DND-41 (cell line): ENCODE results near the gene EPHB1.

Source experiments
- ATAC-seq: fragments of 200-7000 bp; cut with Tn5 transposase; 3 replicates; pipeline ENCODE4 v1.9.1; 2021; ENCODE audit warnings: low read depth; ENCODE audit not compliant: insufficient read depth
- DNase-seq: peaks from one replicate; pipeline ENCODE4 v3.0.0-alpha.2; 2020
- H2AFZ ChIP-seq: 2 replicates; pipeline ENCODE4 v1.6.0; 2012; ENCODE audit warnings: low read depth, low read length
- H3K27ac ChIP-seq: 2 replicates; pipeline ENCODE4 v1.5.1; 2012; ENCODE audit warnings: low read length, inconsistent platforms
- H3K27me3 ChIP-seq: fragments of 200-600 bp; sonication (generic); 2 replicates; pipeline ENCODE4 v1.6.0; 2012; ENCODE audit warnings: low read length, mild to moderate bottlenecking, inconsistent platforms; ENCODE audit not compliant: insufficient read depth, poor library complexity
- H3K36me3 ChIP-seq: 2 replicates; pipeline ENCODE4 v1.5.1; 2012; ENCODE audit warnings: low read length, inconsistent platforms; ENCODE audit not compliant: insufficient read depth
- H3K4me1 ChIP-seq: 2 replicates; pipeline ENCODE4 v1.5.1; 2012; ENCODE audit warnings: mild to moderate bottlenecking, low read length; ENCODE audit not compliant: insufficient read depth
- H3K4me2 ChIP-seq: 2 replicates; pipeline ENCODE4 v1.6.0; 2012; ENCODE audit warnings: mild to moderate bottlenecking, moderate library complexity, low read length, inconsistent platforms; ENCODE audit not compliant: insufficient read depth
- H3K4me3 ChIP-seq, 2 experiments: fragments of 200-600 bp in 1 of 2; shearing (Covaris generic) in 1 of 2; 2 replicates each; pipeline ENCODE4 v1.5.1; 2012 to 2016; ENCODE audit warnings: inconsistent platforms in 2 of 2, low read length in 2 of 2, mild to moderate bottlenecking in 2 of 2, low read depth in 1 of 2, moderate library complexity in 1 of 2
- H3K79me2 ChIP-seq: 2 replicates; pipeline ENCODE4 v1.6.0; 2012; ENCODE audit warnings: low read length, inconsistent platforms; ENCODE audit not compliant: insufficient read depth
- H3K9ac ChIP-seq: 2 replicates; pipeline ENCODE4 v1.6.0; 2012; ENCODE audit warnings: low read depth, mild to moderate bottlenecking, inconsistent platforms, low read length, moderate library complexity
- H3K9me3 ChIP-seq: 2 replicates; pipeline ENCODE4 v1.5.1; 2012; ENCODE audit warnings: low read length, moderate library complexity, mild to moderate bottlenecking, inconsistent platforms; ENCODE audit not compliant: insufficient read depth, severe bottlenecking
- H4K20me1 ChIP-seq: 2 replicates; pipeline ENCODE4 v1.6.0; 2012; ENCODE audit warnings: low read length; ENCODE audit not compliant: insufficient read depth
- CTCF ChIP-seq: IDR thresholded peaks from 2 replicates; pipeline ENCODE4 v1.5.1; 2012; ENCODE audit warnings: borderline replicate concordance, low read length, moderate library complexity, mild to moderate bottlenecking; ENCODE audit not compliant: poor library complexity, severe bottlenecking; ENCODE audit errors: extremely low read depth
- EZH2 ChIP-seq: IDR thresholded peaks from 3 replicates; pipeline ENCODE4 v1.6.1; 2012; ENCODE audit warnings: borderline replicate concordance, low read depth, mild to moderate bottlenecking, moderate library complexity, low read length, inconsistent platforms; ENCODE audit not compliant: severe bottlenecking

The EPHB1 gene

GRCh38 chr3:134794950-134795745 is at the start of gene EPHB1:
Gene EPHB1, plus strand, starts transcription at chr3:134795260.
- Histone ChIP-seq H3K4me2 (no peak within 1 kb of the TSS), H3K79me2 (no peaks in the 10 kb centered on the region), H3K4me3 (no peak within 1 kb of the TSS), H3K9ac (no peak within 1 kb of the TSS), H3K27me3 (no peaks in the 10 kb centered on the region), H3K9me3 (no peaks in the 10 kb centered on the region), H2AFZ (no peak within 1 kb of the TSS), H3K27ac (no peak within 1 kb of the TSS), H3K4me1 (0 out of 2 replicates have a peak, but pooled peaks cover 7% of the 10 kb centered on the region), H4K20me1 (no peaks in the 10 kb centered on the region), H3K36me3 (no peaks in the 10 kb centered on the region)
- DNase-seq (peak; percentile 77), ATAC-seq (peak; percentile 93)
- peak; percentile 91 for TF ChIP-seq CTCF
- no peak for TF ChIP-seq EZH2

- Histone ChIP-seq H3K27me3 (no peaks in the 10 kb centered on the region), H3K4me1 (no peaks in the 10 kb centered on the region), H2AFZ (no peak overlapping the region), H3K36me3 (no peaks in the 10 kb centered on the region), H3K79me2 (no peaks in the 10 kb centered on the region), H3K4me3 (no peak overlapping the region), H3K27ac (no peak overlapping the region), H3K9me3 (no peaks in the 10 kb centered on the region), H4K20me1 (no peaks in the 10 kb centered on the region), H3K9ac (no peak overlapping the region), H3K4me2 (no peak overlapping the region)
- ATAC-seq (no peak), DNase-seq (no peak)
- TF ChIP-seq EZH2 (no peak), CTCF (no peak)
Observed at GRCh38 chr3:134748698-134749097, 46.4 kb upstream of the EPHB1 start.

GRCh38 chr3:134749174-134749573 is 45.9 kb upstream of the EPHB1 start:
- H3K27me3 ChIP-seq: no peaks in the 10 kb centered on the region
- no peaks in the 10 kb centered on the region for H3K79me2 ChIP-seq
- H3K4me3 ChIP-seq: no peak overlapping the region
- no peak overlapping the region for H3K27ac ChIP-seq
- H2AFZ ChIP-seq: no peak overlapping the region
- no peak overlapping the region for H3K4me2 ChIP-seq
- H3K9ac ChIP-seq: no peak overlapping the region
- TF ChIP-seq EZH2 (no peak), CTCF (no peak)
- DNase-seq: no peak
- no peaks in the 10 kb centered on the region for H3K36me3 ChIP-seq
- H3K9me3 ChIP-seq: no peaks in the 10 kb centered on the region
- no peaks in the 10 kb centered on the region for H4K20me1 ChIP-seq
- no peaks in the 10 kb centered on the region for H3K4me1 ChIP-seq
- no peak for ATAC-seq
